ENCODE results near the gene COG8. TPM values are rescaled to one million over a fixed set of nuclear protein-coding genes. Genes with fewer than 3 reads are reported as not detected.
A peak's percentile ranks its signal among the peaks of the same experiment; 100 is the strongest.
"Not testable (repeated sequence)": the region's sequence is repeated elsewhere in the genome, so short reads cannot be mapped to it uniquely, and the experiment has no call there.

Gene COG8
- 18.4 TPM for total RNA-seq

GRCh38 chr16:69339289-69340094 lies at the start of gene COG8, which contains the start of gene NIP7:
TSS of gene COG8 (minus strand) at chr16:69339564. CDS start at chr16:69339552, 12 bp downstream.
TSS of gene NIP7 (plus strand) at chr16:69339772. CDS start at chr16:69339830, 58 bp downstream.
- ATAC-seq: peak; percentile 98

- no peak for ATAC-seq
Measured at GRCh38 chr16:69386596-69386995, 47.2 kb upstream of the COG8 start.

- no peak for ATAC-seq
Measured at GRCh38 chr16:69384974-69385373, 45.6 kb upstream of the COG8 start.

GRCh38 chr16:69382421-69382820 lies 43.1 kb upstream of the COG8 start:
- ATAC-seq: no peak

- ATAC-seq: no peak
Measured at GRCh38 chr16:69381231-69381630, 41.9 kb upstream of the COG8 start.

GRCh38 chr16:69378760-69379159 lies 39.4 kb upstream of the COG8 start:
- no peak for ATAC-seq

- ATAC-seq: no peak
Measured at GRCh38 chr16:69378036-69378435, 38.7 kb upstream of the COG8 start.

- no peak for ATAC-seq
Measured at GRCh38 chr16:69376393-69377059, 37.2 kb upstream of the COG8 start.

GRCh38 chr16:69373019-69373418 lies 33.7 kb upstream of the COG8 start:
- no peak for ATAC-seq

GRCh38 chr16:69371564-69371963 lies 32.2 kb upstream of the COG8 start:
- no peak for ATAC-seq

- no peak for ATAC-seq
Measured at GRCh38 chr16:69368866-69369265, 29.5 kb upstream of the COG8 start.

GRCh38 chr16:69367980-69368379 lies 28.6 kb upstream of the COG8 start:
- no peak for ATAC-seq

- ATAC-seq: no peak
Measured at GRCh38 chr16:69366431-69366830, 27.1 kb upstream of the COG8 start.

GRCh38 chr16:69365901-69366300 lies 26.5 kb upstream of the COG8 start:
- ATAC-seq: no peak

- ATAC-seq: no peak
Measured at GRCh38 chr16:69364088-69364487, 24.7 kb upstream of the COG8 start.

GRCh38 chr16:69363281-69363717 lies 23.9 kb upstream of the COG8 start:
- ATAC-seq: peak; percentile 18

GRCh38 chr16:69360070-69360469 lies 20.7 kb upstream of the COG8 start:
- ATAC-seq: not testable (repeated sequence)

GRCh38 chr16:69351309-69352027 lies 12.1 kb upstream of the COG8 start, which contains the start of gene TMED6:
TSS of gene TMED6 (minus strand) at chr16:69351786. CDS start at chr16:69351753, 33 bp downstream.
- no peak for ATAC-seq

- no peak for ATAC-seq
Measured at GRCh38 chr16:69350536-69351133, 11.3 kb upstream of the COG8 start.

- no peak for ATAC-seq
Measured at GRCh38 chr16:69349536-69349935, 10.2 kb upstream of the COG8 start.

GRCh38 chr16:69348222-69348621 lies 8.9 kb upstream of the COG8 start:
- ATAC-seq: peak; percentile 44

- no peak for ATAC-seq
Measured at GRCh38 chr16:69346683-69347082, 7.3 kb upstream of the COG8 start.

GRCh38 chr16:69345923-69346322 lies 6.6 kb upstream of the COG8 start:
- ATAC-seq: no peak
